GM08714 (cell line): Measurements from ENCODE around the gene LMNTD2.

Source experiments
- H3K4me3 ChIP-seq: fragments of 200-500 bp; sonication (Bioruptor generic); 2 replicates; pipeline ENCODE4 v1.5.1; 2014; ENCODE audit warnings: mild to moderate bottlenecking, low read length, inconsistent platforms
- ZNF274 ChIP-seq: IDR thresholded peaks from 2 replicates; pipeline ENCODE4 v1.6.1; 2012; ENCODE audit warnings: mild to moderate bottlenecking, low read depth, low read length

The LMNTD2 gene

DNA sequence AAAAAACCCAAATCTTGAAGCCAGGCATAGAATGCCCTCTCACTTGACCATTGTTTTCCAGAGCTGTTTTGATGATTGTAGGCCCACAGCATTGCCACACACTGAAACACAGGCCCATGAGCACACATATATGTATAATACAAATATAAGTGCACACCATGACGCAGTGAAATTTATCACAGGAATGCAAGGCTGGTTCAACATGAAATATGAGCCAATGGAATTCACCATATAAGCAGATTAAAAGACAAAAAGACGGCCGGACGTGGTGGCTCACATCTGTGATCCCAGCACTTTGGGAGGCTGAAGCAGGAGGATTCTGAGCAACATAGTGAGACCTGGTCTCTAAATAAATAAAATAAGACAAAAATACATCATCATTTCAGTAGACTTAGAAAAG is 44.1 kb downstream of the LMNTD2 start:
- TF ChIP-seq ZNF274 = no peak

GRCh38 chr11:515131-515530 is 45.4 kb downstream of the LMNTD2 start:
- no peak overlapping the region for H3K4me3 ChIP-seq
- TF ChIP-seq ZNF274 = no peak

More for the DNA sequence above, 44.1 kb downstream of the LMNTD2 start:
- H3K4me3 ChIP-seq = no peak overlapping the region

GRCh38 chr11:514606-515005 is 45.9 kb downstream of the LMNTD2 start:
- no peak overlapping the region for H3K4me3 ChIP-seq
- no peak for TF ChIP-seq ZNF274

DNA sequence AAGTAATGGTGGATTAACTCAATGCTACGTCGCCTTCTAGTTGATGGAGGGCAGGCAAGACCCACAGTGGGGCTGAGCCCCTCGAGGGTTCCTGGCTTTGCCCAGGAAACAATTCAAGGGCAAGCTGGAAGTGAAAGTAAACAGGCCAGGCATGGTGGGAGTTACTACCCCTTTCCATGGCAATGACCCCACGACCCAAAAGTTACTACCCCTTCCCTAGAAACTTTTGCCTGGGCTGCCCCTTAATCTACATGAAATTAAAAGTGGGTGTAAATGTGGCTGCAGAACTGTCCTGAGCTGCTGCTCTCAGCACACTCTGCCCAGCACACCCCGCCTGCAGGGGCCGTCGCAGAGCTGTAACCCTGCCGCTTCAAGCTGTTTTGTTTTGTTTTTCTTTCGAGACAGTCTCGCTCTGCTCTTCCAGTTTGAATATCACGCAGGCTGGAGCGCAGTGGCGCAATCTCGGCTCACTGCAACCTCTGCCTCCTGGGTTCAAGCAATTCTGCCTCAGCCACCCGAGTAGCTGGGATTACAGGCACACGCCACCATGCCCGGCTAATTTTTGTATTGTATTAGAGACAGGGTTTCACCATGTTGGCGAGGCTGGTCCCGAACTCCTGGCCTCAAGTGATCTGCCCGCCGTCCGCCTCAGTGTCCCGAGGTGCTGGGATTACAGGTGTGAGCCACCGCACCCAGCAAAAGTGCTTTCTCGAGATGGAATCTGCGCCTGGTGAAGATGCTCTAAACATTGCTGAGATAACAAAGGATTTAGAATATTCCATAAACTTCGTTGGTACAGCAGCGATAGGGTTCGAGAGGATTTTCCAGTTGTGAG is 47.6 kb downstream of the LMNTD2 start:
- H3K4me3 ChIP-seq = no peak overlapping the region
- TF ChIP-seq ZNF274 = no peak

DNA sequence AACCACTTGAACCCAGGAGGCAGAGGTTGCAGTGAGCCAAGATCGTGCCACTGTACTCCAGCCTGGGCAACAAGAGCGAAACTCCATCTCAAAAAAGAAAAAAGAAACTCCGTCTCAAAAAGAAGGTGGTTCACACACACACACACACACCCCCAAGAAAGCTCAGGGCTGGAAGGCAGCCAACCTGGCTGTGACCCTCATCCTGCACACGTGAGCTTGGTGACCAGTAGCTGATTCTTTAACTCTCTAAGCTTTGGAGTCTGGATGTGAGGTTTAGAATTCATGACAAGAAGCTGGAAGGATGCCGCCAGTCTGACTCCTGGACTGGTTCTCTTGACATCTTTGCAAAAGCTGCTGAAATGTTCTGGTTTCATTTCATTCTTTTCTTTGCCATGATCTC is 51.6 kb downstream of the LMNTD2 start:
- no peak overlapping the region for H3K4me3 ChIP-seq
- no peak for TF ChIP-seq ZNF274

DNA sequence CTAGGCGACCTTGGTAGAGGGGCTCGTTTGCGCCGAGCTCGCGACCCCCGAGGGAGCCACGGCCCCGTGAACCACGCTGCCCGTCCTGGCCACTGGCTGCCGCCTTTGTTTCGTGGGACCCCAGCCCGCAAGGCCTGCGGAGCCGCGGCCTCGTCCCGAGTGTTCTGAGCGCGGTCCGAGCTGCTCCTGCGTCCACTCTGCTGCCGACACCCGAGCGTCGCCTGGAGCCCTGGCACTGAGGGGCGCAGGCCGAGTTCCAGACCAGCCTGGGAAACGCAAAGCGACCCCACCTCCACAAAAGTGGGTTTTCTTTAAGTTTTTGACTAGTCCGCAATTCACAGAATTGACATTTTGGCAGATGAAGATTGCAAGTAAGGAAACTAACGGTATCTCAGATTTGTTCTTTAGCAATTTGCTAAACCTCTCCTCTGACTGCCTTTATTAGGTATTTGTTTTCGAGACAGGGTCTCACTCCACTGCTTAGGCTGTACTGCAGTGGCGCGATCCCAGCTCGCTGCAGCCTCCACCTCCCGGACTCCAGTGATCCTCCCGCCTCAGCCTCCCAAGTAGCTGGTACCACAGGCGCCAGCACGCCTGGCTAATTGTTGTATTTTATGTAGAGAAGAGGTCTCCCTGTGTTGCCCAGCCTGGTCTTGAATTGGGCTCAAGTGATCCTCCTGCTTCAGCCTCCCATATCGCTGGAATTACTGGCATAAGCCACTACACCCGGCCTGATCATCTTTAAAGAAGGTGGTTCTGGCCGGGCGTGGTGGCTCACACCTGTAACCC is 52.6 kb downstream of the LMNTD2 start:
- TF ChIP-seq ZNF274 = no peak

GRCh38 chr11:506995-507726 is 53.4 kb downstream of the LMNTD2 start, which contains the start of gene RNH1:
TSS of gene RNH1 (minus strand) at chr11:507242. CDS start at chr11:502162, 5,080 bp downstream.
- no peak for TF ChIP-seq ZNF274

More for the DNA sequence above, 52.6 kb downstream of the LMNTD2 start:
- peak overlapping the region; percentile 84; the same call in 1 of the 2 replicates for H3K4me3 ChIP-seq

DNA sequence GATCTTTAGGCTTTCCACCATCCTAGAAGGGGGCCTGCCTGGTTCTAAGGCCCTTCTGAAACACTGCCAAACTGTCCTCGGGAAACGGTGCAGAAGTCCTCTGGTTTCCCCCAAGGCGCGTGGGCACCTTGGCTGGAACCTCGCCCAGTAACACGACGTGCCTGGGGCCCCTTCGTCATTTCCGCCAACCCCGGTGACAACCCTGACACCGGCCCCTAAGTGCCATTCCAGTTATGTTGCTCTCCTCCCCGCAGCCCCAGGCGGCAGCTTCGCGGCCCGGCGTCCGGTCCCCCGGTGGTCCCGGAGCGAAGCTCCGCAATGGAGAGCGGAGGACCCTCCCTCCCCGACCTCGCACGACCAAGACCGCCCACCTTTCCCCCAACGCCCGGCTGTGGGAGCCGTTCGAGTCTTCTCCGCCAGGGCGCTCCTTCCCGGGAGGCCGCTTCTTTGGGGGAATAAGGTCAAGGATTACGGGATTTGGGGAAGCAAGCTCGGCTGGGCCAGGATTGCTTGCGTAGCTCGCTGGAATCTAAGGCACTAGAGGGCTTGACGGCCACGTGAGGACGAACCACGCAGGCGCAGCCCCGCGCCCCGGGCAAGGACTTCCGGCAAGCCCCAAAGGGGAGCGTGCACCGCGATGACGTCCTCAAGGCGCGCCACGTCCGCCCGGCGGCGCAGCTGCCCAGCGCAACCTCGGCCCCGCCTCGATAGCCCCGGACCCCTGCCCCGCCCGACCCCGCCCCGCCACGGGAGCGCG is 54.1 kb downstream of the LMNTD2 start:
- TF ChIP-seq ZNF274 = no peak
- peak overlapping the region; percentile 86 for H3K4me3 ChIP-seq

More at GRCh38 chr11:506995-507726, 53.4 kb downstream of the LMNTD2 start, which contains the start of gene RNH1:
- H3K4me3 ChIP-seq = peak within 1 kb of the TSS; percentile 86

- TF ChIP-seq ZNF274 = no peak
- peak overlapping the region; percentile 42; the same call in 1 of the 2 replicates for H3K4me3 ChIP-seq
Measured at GRCh38 chr11:504994-505344, 55.6 kb downstream of the LMNTD2 start.
